ENCODE data around the gene TIMM23.
"Not testable (repeated sequence)": the region's sequence is repeated elsewhere in the genome, so short reads cannot be mapped to it uniquely, and the experiment has no call there.

DNA sequence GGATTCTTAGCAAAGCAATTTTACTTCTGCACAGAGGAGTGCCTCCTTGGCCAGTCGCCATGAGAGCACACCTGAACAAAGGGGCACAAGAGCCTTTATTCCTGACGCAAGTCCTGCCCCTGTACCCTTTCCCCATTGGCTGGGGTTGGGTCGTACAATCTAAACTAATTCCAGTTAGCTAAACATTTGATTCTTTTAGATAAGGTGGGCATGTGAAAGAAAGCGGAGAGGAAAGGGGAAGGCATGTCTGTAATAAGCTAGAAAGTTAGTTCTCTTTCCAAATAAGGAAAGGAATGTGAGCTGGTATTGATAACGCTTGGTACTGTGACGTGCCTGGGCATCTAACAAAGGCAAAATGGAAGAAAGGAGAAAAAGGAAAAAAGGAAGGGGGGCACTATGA lies 15.7 kb upstream of the TIMM23 start:
- TF ChIP-seq, protein P1, sequence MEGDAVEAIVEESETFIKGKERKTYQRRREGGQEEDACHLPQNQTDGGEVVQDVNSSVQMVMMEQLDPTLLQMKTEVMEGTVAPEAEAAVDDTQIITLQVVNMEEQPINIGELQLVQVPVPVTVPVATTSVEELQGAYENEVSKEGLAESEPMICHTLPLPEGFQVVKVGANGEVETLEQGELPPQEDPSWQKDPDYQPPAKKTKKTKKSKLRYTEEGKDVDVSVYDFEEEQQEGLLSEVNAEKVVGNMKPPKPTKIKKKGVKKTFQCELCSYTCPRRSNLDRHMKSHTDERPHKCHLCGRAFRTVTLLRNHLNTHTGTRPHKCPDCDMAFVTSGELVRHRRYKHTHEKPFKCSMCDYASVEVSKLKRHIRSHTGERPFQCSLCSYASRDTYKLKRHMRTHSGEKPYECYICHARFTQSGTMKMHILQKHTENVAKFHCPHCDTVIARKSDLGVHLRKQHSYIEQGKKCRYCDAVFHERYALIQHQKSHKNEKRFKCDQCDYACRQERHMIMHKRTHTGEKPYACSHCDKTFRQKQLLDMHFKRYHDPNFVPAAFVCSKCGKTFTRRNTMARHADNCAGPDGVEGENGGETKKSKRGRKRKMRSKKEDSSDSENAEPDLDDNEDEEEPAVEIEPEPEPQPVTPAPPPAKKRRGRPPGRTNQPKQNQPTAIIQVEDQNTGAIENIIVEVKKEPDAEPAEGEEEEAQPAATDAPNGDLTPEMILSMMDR (IDR thresholded peaks at IDR 0.05) = not testable (repeated sequence)
- not testable (repeated sequence) for TF ChIP-seq POLR2AphosphoS5, POLR2A (IDR thresholded peaks at IDR 0.05)
